ENCODE results near the gene CACNG1. TPM values are rescaled to one million over a fixed set of nuclear protein-coding genes. Genes with fewer than 3 reads are reported as not detected.
A peak's percentile ranks its signal among the peaks of the same experiment; 100 is the strongest.

The CACNG1 gene
- total RNA-seq, 4 donors from 2014 or later = not detected

- Histone ChIP-seq H3K27me3 (no peaks in the 10 kb centered on the region), H3K36me3 (no peaks in the 10 kb centered on the region), H3K9me3 (peaks cover 1% of the 10 kb centered on the region), H3K4me3 (no peak overlapping the region), H3K4me1 (no peaks in the 10 kb centered on the region), H3K27ac (no peak overlapping the region)
- peak in 1 of 2 donors; percentile 4 for DNase-seq (ENCODE audit: low spot score in 2 of 2)
- no peak for TF ChIP-seq POLR2A (IDR thresholded peaks at IDR 0.05)
- TF ChIP-seq EP300 (IDR thresholded peaks at IDR 0.05) = no peak
- TF ChIP-seq POLR2AphosphoS5 (IDR thresholded peaks at IDR 0.05) = no peak
- TF ChIP-seq, protein P1, sequence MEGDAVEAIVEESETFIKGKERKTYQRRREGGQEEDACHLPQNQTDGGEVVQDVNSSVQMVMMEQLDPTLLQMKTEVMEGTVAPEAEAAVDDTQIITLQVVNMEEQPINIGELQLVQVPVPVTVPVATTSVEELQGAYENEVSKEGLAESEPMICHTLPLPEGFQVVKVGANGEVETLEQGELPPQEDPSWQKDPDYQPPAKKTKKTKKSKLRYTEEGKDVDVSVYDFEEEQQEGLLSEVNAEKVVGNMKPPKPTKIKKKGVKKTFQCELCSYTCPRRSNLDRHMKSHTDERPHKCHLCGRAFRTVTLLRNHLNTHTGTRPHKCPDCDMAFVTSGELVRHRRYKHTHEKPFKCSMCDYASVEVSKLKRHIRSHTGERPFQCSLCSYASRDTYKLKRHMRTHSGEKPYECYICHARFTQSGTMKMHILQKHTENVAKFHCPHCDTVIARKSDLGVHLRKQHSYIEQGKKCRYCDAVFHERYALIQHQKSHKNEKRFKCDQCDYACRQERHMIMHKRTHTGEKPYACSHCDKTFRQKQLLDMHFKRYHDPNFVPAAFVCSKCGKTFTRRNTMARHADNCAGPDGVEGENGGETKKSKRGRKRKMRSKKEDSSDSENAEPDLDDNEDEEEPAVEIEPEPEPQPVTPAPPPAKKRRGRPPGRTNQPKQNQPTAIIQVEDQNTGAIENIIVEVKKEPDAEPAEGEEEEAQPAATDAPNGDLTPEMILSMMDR (IDR thresholded peaks at IDR 0.05) = no peak
- WGBS = 76% methylated on average over 5 of the region's 5 CpGs
These were observed 10.3 kb downstream of the CACNG1 start for GRCh38 chr17:67054608-67055007.

DNA sequence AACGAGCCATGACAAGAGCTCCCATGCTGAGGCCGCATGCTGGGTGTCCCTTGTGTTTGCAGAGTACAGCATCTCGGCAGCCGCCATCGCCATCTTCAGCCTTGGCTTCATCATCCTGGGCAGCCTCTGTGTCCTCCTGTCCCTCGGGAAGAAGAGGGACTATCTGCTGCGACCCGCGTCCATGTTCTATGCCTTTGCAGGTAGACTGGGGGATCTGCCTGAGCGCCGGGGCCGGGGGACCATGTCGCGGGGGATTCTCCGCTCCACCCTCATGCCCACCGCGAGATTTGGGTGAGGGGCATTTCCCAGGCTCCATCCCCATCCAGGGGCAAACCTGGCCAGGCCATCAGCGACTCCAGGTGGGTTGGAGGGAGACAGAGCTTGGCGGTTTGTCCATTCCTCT, 10.7 kb downstream of the CACNG1 start:
- WGBS = 95% methylated on average over 13 of the region's 19 CpGs

GRCh38 chr17:67055811-67056745, 11.7 kb downstream of the CACNG1 start:
- peak in 1 of 2 donors; percentile 65 for DNase-seq (ENCODE audit: low spot score in 2 of 2)
- Histone ChIP-seq H3K4me3 (no peak overlapping the region), H3K27ac (no peak overlapping the region), H3K9me3 (no peaks in the 10 kb centered on the region), H3K27me3 (no peaks in the 10 kb centered on the region), H3K36me3 (no peaks in the 10 kb centered on the region), H3K4me1 (no peaks in the 10 kb centered on the region)
- WGBS = 87% methylated on average over 24 of the region's 29 CpGs
- TF ChIP-seq, protein P1 (IDR thresholded peaks at IDR 0.05) = no peak
- TF ChIP-seq POLR2AphosphoS5 (IDR thresholded peaks at IDR 0.05) = no peak
- TF ChIP-seq POLR2A (IDR thresholded peaks at IDR 0.05) = no peak
- TF ChIP-seq EP300 (IDR thresholded peaks at IDR 0.05) = no peak

More for the DNA sequence above, 10.7 kb downstream of the CACNG1 start:
- DNase-seq (ENCODE audit: low spot score in 2 of 2) = peak in 1 of 2 donors; percentile 70
- Histone ChIP-seq H3K36me3 (no peaks in the 10 kb centered on the region), H3K9me3 (no peaks in the 10 kb centered on the region), H3K4me3 (no peak overlapping the region), H3K27ac (no peak overlapping the region), H3K4me1 (no peaks in the 10 kb centered on the region), H3K27me3 (no peaks in the 10 kb centered on the region)
- TF ChIP-seq, protein P1 (IDR thresholded peaks at IDR 0.05) = no peak
- TF ChIP-seq POLR2A (IDR thresholded peaks at IDR 0.05) = no peak
- TF ChIP-seq EP300 (IDR thresholded peaks at IDR 0.05) = no peak
- TF ChIP-seq POLR2AphosphoS5 (IDR thresholded peaks at IDR 0.05) = no peak

GRCh38 chr17:67056746-67057490, 12.6 kb downstream of the CACNG1 start:
- Histone ChIP-seq H3K4me1 (no peaks in the 10 kb centered on the region), H3K4me3 (no peak overlapping the region), H3K27ac (no peak overlapping the region), H3K9me3 (no peaks in the 10 kb centered on the region), H3K36me3 (no peaks in the 10 kb centered on the region), H3K27me3 (no peaks in the 10 kb centered on the region)
- 93% methylated on average over 18 of the region's 18 CpGs for WGBS
- TF ChIP-seq EP300 (IDR thresholded peaks at IDR 0.05) (no peak), POLR2A (IDR thresholded peaks at IDR 0.05) (no peak), POLR2AphosphoS5 (IDR thresholded peaks at IDR 0.05) (no peak)
- TF ChIP-seq, protein P1 (IDR thresholded peaks at IDR 0.05) = no peak
- DNase-seq (ENCODE audit: low spot score in 2 of 2) = peak in 1 of 2 donors; percentile 40

DNA sequence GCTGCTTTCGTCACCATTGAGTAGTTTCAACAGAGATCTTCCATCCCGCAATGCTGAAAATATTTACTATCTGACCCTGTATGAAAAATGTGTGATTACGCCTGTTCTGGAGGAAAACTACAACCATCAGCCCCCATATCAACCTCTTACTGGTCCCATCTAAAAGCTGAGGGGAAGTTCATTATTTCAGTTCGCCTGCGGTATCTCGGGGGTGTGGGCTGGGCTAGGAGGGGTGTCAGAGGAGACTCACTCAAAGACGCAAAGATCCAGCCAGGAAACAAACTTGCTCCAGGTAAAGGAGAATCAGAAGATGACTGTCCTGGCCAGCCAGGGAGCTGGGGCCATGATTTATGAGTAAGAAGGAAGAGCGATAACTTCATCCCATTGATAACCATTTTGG, 13.7 kb downstream of the CACNG1 start:
- no peaks in the 10 kb centered on the region for H3K4me1 ChIP-seq
- H3K9me3 ChIP-seq = no peaks in the 10 kb centered on the region
- no peaks in the 10 kb centered on the region for H3K36me3 ChIP-seq
- no peak overlapping the region for H3K27ac ChIP-seq
- TF ChIP-seq, protein P1 (IDR thresholded peaks at IDR 0.05) = no peak
- TF ChIP-seq POLR2A (IDR thresholded peaks at IDR 0.05) = no peak
- no peak for TF ChIP-seq EP300 (IDR thresholded peaks at IDR 0.05)
- no peak for TF ChIP-seq POLR2AphosphoS5 (IDR thresholded peaks at IDR 0.05)
- peak in 1 of 2 donors; percentile 29 for DNase-seq (ENCODE audit: low spot score in 2 of 2)
- no peaks in the 10 kb centered on the region for H3K27me3 ChIP-seq
- 92% methylated on average over 8 of the region's 8 CpGs for WGBS
- no peak overlapping the region for H3K4me3 ChIP-seq
